Activated CD8-positive, alpha-beta T cell treated with anti-CD3 and anti-CD28 coated beads, Interleukin-2, amount 10 ng/mL, durations not matched to agents 7 days and 5 days (primary cell): ENCODE results near the gene REEP2. TPM values are rescaled to one million over a fixed set of nuclear protein-coding genes. Genes with fewer than 3 reads are reported as not detected.
"Not testable (repeated sequence)": the region's sequence is repeated elsewhere in the genome, so short reads cannot be mapped to it uniquely, and the experiment has no call there.

ENCODE experiments used
- ATAC-seq: fragments of 150-1000 bp; cut with Tn5 transposase; one replicate; pipeline ENCODE4 v1.10.0; 2021; ENCODE audit warnings: moderate library complexity
- CTCF ChIA-PET: fragments of 350-600 bp; sonication (Branson Sonifier 250); formaldehyde crosslinking; loops from one replicate; lab custom pipeline; 2021; ENCODE audit warnings: antibody characterized with exemption; lab: Charles Lee
- POLR2A ChIA-PET: fragments of 350-600 bp; sonication (Branson Sonifier 250); formaldehyde crosslinking; loops from one replicate; lab custom pipeline; 2021; ENCODE audit warnings: antibody characterized with exemption; lab: Charles Lee
- DNase-seq: peaks from one replicate; pipeline ENCODE4 v3.0.0-alpha.2; 2020
- H3K27ac Mint-ChIP-seq: one replicate; pipeline ENCODE4 v1.8.0; 2021; ENCODE audit warnings: mild to moderate bottlenecking, mixed read lengths
- H3K27me3 Mint-ChIP-seq: one replicate; pipeline ENCODE4 v1.8.0; 2021; ENCODE audit warnings: low read depth, mixed read lengths
- H3K36me3 Mint-ChIP-seq: one replicate; pipeline ENCODE4 v1.8.0; 2021; ENCODE audit warnings: low read depth, mixed read lengths
- H3K4me1 Mint-ChIP-seq: one replicate; pipeline ENCODE4 v1.8.0; 2021; ENCODE audit warnings: low read depth, mixed read lengths
- H3K4me3 Mint-ChIP-seq: one replicate; pipeline ENCODE4 v1.8.0; 2021; ENCODE audit warnings: mild to moderate bottlenecking, mixed read lengths
- H3K9me3 Mint-ChIP-seq: one replicate; pipeline ENCODE4 v1.8.0; 2022; ENCODE audit warnings: mixed read lengths; ENCODE audit not compliant: insufficient read depth
- total RNA-seq, 2 experiments: library from RNA; stranded (reverse); gene quantifications; one replicate each; pipeline ENCODE4 v1.2.3, GENCODE V29; 2021

REEP2 gene, protein sequence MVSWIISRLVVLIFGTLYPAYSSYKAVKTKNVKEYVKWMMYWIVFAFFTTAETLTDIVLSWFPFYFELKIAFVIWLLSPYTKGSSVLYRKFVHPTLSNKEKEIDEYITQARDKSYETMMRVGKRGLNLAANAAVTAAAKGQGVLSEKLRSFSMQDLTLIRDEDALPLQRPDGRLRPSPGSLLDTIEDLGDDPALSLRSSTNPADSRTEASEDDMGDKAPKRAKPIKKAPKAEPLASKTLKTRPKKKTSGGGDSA
- total RNA-seq = 1 to 10 TPM in 1 of 2 experiments, under 1 TPM in 1; 0.68 to 1.1 TPM

DNA sequence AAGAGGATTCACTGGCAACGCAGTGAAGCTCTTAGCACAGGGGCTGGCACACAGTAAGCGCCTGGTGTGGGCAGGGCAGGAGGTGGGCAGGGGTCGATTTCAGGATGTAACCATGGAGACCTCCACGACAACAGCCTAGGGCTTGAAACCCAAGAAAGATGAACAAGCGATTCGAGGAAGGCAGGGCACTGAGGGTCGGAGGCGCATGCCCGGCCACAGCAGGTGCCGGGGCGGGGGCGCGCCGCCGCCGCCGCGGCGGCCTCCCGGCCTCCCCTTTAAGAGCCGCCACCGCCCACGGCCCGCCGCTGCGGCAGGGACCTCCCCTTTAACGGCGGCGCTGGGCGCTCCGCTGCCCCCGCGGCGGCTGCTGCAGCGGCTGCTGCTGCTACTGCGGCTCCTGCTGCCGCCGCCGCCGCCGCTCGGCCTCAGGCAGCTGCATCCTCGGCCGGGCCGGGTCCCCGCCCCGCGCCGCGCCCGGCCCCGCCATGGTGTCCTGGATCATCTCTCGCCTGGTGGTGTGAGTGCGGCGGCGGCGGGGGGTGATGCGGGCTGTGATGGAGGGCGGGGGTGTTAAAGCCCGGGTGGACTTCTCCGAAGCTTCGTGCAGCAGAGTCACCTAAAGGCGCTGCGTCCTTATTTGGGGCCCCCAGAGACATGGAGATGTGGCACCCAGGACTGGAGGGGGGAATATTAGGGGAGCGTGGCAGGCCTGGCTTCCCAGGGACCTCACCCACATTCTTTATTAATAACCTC is at the start of gene REEP2:
Gene REEP2, plus strand, starts transcription at position 334 of the 753 bp plus-strand sequence. Its CDS starts 152 bp downstream, at position 486.
- CTCF ChIA-PET = interaction anchor here (0.6 to 2.3 kb wide), 6 partner anchors 8 to 220 kb away, joined by 3 to 21 read pairs (median 5); partner anchors contain the start of genes EGR1 and KDM3B

GRCh38 chr5:138389332-138389731 is 49.5 kb upstream of the REEP2 start:
- Mint-ChIP-seq H3K36me3 (peaks cover 40% of the 10 kb centered on the region), H3K9me3 (no peaks in the 10 kb centered on the region), H3K4me3 (no peak overlapping the region), H3K27ac (no peak overlapping the region), H3K4me1 (no peaks in the 10 kb centered on the region), H3K27me3 (no peaks in the 10 kb centered on the region)
- ATAC-seq (no peak), DNase-seq (no peak)
- POLR2A ChIA-PET = no interaction called here
- CTCF ChIA-PET = no interaction called here

More for the DNA sequence above, at the start of gene REEP2:
- peaks cover 5% of the 10 kb centered on the region for H3K27me3 Mint-ChIP-seq
- POLR2A ChIA-PET = interaction anchor here (0.6 to 1.3 kb wide), 2 partner anchors 26 to 87 kb away, joined by 3 read pairs; partner anchors contain the start of gene EGR1
- DNase-seq (peak; percentile 60), ATAC-seq (peak; percentile 90)
- peaks cover 12% of the 10 kb centered on the region for H3K4me1 Mint-ChIP-seq
- peak within 1 kb of the TSS; percentile 71 for H3K4me3 Mint-ChIP-seq
- no peaks in the 10 kb centered on the region for H3K9me3 Mint-ChIP-seq
- peaks cover 26% of the 10 kb centered on the region for H3K36me3 Mint-ChIP-seq
- peak within 1 kb of the TSS; percentile 6 for H3K27ac Mint-ChIP-seq

- CTCF ChIA-PET, H3K9me3 Mint-ChIP-seq, H3K4me3 Mint-ChIP-seq, DNase-seq, ATAC-seq, POLR2A ChIA-PET, H3K4me1 Mint-ChIP-seq, H3K27me3 Mint-ChIP-seq, H3K27ac Mint-ChIP-seq: not testable (repeated sequence)
- peaks cover 45% of the 10 kb centered on the region for H3K36me3 Mint-ChIP-seq
Measured at GRCh38 chr5:138389911-138390310, 48.9 kb upstream of the REEP2 start.

DNA sequence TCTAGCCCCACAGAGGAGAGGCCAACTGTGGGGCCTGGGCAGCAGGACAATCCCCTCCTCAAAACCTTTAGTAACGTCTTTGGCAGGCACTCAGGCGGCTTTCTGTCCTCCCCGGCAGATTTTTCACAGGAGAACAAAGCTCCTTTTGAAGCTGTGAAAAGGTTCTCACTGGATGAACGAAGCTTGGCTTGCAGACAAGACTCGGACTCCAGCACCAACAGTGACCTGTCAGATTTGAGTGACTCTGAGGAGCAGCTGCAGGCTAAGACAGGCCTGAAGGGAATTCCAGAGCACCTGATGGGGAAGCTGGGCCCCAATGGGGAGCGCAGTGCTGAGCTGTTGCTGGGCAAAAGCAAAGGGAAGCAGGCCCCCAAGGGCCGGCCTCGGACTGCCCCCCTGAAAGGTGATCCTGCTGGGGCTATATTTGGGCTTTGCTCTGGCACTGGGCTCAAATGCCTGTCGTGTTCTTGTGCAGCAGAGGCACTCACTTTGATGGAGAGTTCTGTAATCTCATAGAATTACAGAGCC is 46.9 kb upstream of the REEP2 start:
- Mint-ChIP-seq H3K9me3 (no peaks in the 10 kb centered on the region), H3K27ac (no peak overlapping the region), H3K4me1 (no peaks in the 10 kb centered on the region), H3K36me3 (peaks cover 41% of the 10 kb centered on the region), H3K27me3 (no peaks in the 10 kb centered on the region), H3K4me3 (no peak overlapping the region)
- ChIA-PET POLR2A (no interaction called here), CTCF (interaction anchor here (1.3 to 2.6 kb wide), 2 partner anchors 38 to 40 kb away, joined by 4 to 10 read pairs; partner anchors contain the start of gene KDM3B)
- DNase-seq = no peak
- no peak for ATAC-seq

GRCh38 chr5:138402640-138403039 is 36.2 kb upstream of the REEP2 start:
- Mint-ChIP-seq H3K4me1 (peaks cover 23% of the 10 kb centered on the region), H3K27me3 (no peaks in the 10 kb centered on the region), H3K27ac (peak overlapping the region; percentile 13), H3K36me3 (peaks cover 55% of the 10 kb centered on the region), H3K9me3 (no peaks in the 10 kb centered on the region), H3K4me3 (no peak overlapping the region)
- CTCF ChIA-PET = interaction anchor here (11.1 kb wide), 1 partner anchor 50 kb away, joined by 102 read pairs; the partner anchor contains the start of gene KDM3B
- DNase-seq (peak; percentile 35), ATAC-seq (peak; percentile 89)
- POLR2A ChIA-PET = interaction anchor here (0.8 kb wide), 1 partner anchor 50 kb away, joined by 4 read pairs; the partner anchor contains the start of gene KDM3B

GRCh38 chr5:138408023-138408422 is 30.8 kb upstream of the REEP2 start:
- ChIA-PET POLR2A (interaction anchor here (1.5 to 1.6 kb wide), 2 partner anchors 55 to 70 kb away, joined by 3 to 5 read pairs; partner anchors contain the start of gene FAM53C), CTCF (interaction anchor here (0.8 to 11.1 kb wide), 7 partner anchors 18 to 228 kb away, joined by 3 to 102 read pairs (median 4); partner anchors contain the start of genes CDC25C, KDM3B and KIF20A)
- DNase-seq (peak; percentile 51), ATAC-seq (peak; percentile 65)
- H3K9me3 Mint-ChIP-seq = no peaks in the 10 kb centered on the region
- H3K4me3 Mint-ChIP-seq = no peak overlapping the region
- peaks cover 13% of the 10 kb centered on the region for H3K4me1 Mint-ChIP-seq
- no peaks in the 10 kb centered on the region for H3K27me3 Mint-ChIP-seq
- peak overlapping the region; percentile 17 for H3K27ac Mint-ChIP-seq
- peaks cover 25% of the 10 kb centered on the region for H3K36me3 Mint-ChIP-seq

DNA sequence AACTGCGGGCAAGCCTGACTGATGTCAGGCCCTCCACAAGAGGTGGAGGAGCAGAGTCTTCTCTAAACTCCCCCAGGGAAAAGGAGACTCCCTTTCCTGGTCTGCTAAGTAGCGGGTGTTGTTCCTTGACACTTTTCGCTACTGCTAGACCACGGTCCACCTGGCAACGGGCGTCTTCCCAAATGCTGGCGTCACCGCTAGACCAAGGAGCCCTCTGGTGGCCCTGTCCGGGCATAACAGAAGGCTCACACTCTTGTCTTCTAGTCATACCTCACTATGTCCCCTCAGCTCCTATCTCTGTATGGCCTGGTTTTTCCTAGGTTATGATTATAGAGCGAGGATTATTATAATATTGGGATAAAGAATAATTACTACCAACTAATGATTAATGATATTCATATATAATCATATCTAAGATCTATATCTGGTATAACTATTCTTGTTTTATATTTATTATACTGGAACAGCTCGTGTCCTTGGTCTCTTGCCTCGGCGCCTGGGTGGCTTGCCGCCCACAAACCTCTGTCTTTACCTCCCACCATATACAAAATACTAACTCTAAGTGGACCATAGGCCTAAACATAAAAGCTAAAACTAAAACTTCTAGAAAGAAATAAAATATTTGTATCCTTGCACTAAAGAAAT is 27.7 kb upstream of the REEP2 start:
- peaks cover 23% of the 10 kb centered on the region for H3K36me3 Mint-ChIP-seq
- CTCF ChIA-PET = interaction anchor here (0.7 to 1.8 kb wide), 9 partner anchors 9 to 233 kb away, joined by 3 to 12 read pairs (median 4); partner anchors contain the start of genes BRD8 and CDC25C
- POLR2A ChIA-PET = not testable (repeated sequence)

DNA sequence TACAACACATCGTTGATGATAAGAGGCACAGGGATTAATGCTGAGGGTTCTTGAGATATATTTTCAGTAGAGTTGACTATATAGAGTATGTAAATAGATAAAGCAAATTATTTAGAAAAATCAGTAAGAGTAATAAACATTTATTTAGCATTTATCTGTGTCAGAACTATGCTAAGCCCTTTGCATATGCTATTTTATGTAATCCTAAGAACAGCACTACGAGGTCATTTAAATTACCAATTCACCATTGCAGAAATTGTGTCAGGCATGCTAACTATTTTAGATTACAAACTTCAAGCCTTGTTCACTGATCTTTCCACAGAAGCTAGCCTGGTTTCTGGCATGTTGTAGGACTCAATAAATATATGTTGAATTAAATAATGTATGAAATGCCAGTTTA is 20.4 kb upstream of the REEP2 start:
- POLR2A ChIA-PET = no interaction called here
- Mint-ChIP-seq H3K4me3 (no peak overlapping the region), H3K9me3 (no peaks in the 10 kb centered on the region), H3K36me3 (peaks cover 52% of the 10 kb centered on the region), H3K4me1 (peaks cover 8% of the 10 kb centered on the region), H3K27me3 (no peaks in the 10 kb centered on the region), H3K27ac (no peak overlapping the region)
- CTCF ChIA-PET = interaction anchor here (1.0 kb wide), 1 partner anchor 239 kb away, joined by 3 read pairs; no protein-coding TSS in a partner anchor
- DNase-seq (no peak), ATAC-seq (no peak)

More for the DNA sequence above, 27.7 kb upstream of the REEP2 start:
- not testable (repeated sequence) for H3K27ac Mint-ChIP-seq, ATAC-seq, H3K27me3 Mint-ChIP-seq, H3K4me3 Mint-ChIP-seq, H3K9me3 Mint-ChIP-seq
- DNase-seq = peak; percentile 40
- peaks cover 11% of the 10 kb centered on the region for H3K4me1 Mint-ChIP-seq

- no peak for DNase-seq
- peak overlapping the region; percentile 10 for H3K27ac Mint-ChIP-seq
- H3K4me1 Mint-ChIP-seq = no peaks in the 10 kb centered on the region
- no peak for ATAC-seq
- no peak overlapping the region for H3K4me3 Mint-ChIP-seq
- H3K9me3 Mint-ChIP-seq = no peaks in the 10 kb centered on the region
- ChIA-PET POLR2A (interaction anchor here (1.1 kb wide), 1 partner anchor 219 kb away, joined by 3 read pairs; no protein-coding TSS in a partner anchor), CTCF (interaction anchor here (1.0 to 1.2 kb wide), 2 partner anchors 23 to 25 kb away, joined by 4 to 5 read pairs; no protein-coding TSS in a partner anchor)
- H3K36me3 Mint-ChIP-seq = peaks cover 63% of the 10 kb centered on the region
- no peaks in the 10 kb centered on the region for H3K27me3 Mint-ChIP-seq
Measured at GRCh38 chr5:138425079-138425478, 13.8 kb upstream of the REEP2 start.

GRCh38 chr5:138435943-138436342 is 2.9 kb upstream of the REEP2 start:
- Mint-ChIP-seq H3K27me3 (peaks cover 5% of the 10 kb centered on the region), H3K4me1 (peaks cover 12% of the 10 kb centered on the region), H3K4me3 (no peak overlapping the region), H3K9me3 (no peaks in the 10 kb centered on the region), H3K36me3 (peaks cover 38% of the 10 kb centered on the region), H3K27ac (no peak overlapping the region)
- ChIA-PET CTCF (interaction anchor here (0.6 to 2.5 kb wide), 2 partner anchors 84 to 108 kb away, joined by 3 to 6 read pairs; no protein-coding TSS in a partner anchor), POLR2A (no interaction called here)
- DNase-seq (no peak), ATAC-seq (no peak)
